GM19452 (cell line): ENCODE results near the gene HLA-DMB.
A peak's percentile ranks its signal among the peaks of the same experiment; 100 is the strongest.

Experiments used
- ATAC-seq: cut with Tn5 transposase; IDR thresholded peaks from one replicate; pipeline ENCODE4 v1.9.1; 2021; ENCODE audit not compliant: unreplicated experiment

HLA-DMB gene

GRCh38 chr6:32971581-32972352, 30.9 kb upstream of the HLA-DMB start:
- ATAC-seq, result peak; percentile 39

GRCh38 chr6:32971242-32971580, 30.4 kb upstream of the HLA-DMB start:
- no peak for ATAC-seq

- no peak for ATAC-seq
Measured at GRCh38 chr6:32970413-32971241, 29.8 kb upstream of the HLA-DMB start.

- ATAC-seq, result no peak
Measured at GRCh38 chr6:32969685-32970412, 29.0 kb upstream of the HLA-DMB start.

- ATAC-seq, result no peak
Measured at GRCh38 chr6:32968867-32969684, 28.2 kb upstream of the HLA-DMB start.

GRCh38 chr6:32968093-32968866, 27.5 kb upstream of the HLA-DMB start, which contains the start of gene BRD2:
BRD2 (plus strand) TSS chr6:32968594; CDS start chr6:32972899, 4,305 bp downstream.
- peak; percentile 36 for ATAC-seq

- no peak for ATAC-seq
Measured at GRCh38 chr6:32967151-32968091, 26.6 kb upstream of the HLA-DMB start.

GRCh38 chr6:32964776-32965175, 23.9 kb upstream of the HLA-DMB start:
- ATAC-seq, result no peak

- ATAC-seq, result no peak
Measured at GRCh38 chr6:32963866-32964265, 23.0 kb upstream of the HLA-DMB start.

GRCh38 chr6:32962213-32962826, 21.5 kb upstream of the HLA-DMB start:
- ATAC-seq, result no peak

- no peak for ATAC-seq
Measured at GRCh38 chr6:32960563-32960962, 19.7 kb upstream of the HLA-DMB start.

GRCh38 chr6:32956176-32956575, 15.3 kb upstream of the HLA-DMB start:
- no peak for ATAC-seq

- no peak for ATAC-seq
Measured at GRCh38 chr6:32954986-32955802, 14.4 kb upstream of the HLA-DMB start.

- ATAC-seq, result no peak
Measured at GRCh38 chr6:32954267-32954666, 13.4 kb upstream of the HLA-DMB start.

- ATAC-seq, result no peak
Measured at GRCh38 chr6:32953775-32954174, 12.9 kb upstream of the HLA-DMB start.

- peak; percentile 90 for ATAC-seq
Measured at GRCh38 chr6:32952817-32953739, 12.2 kb upstream of the HLA-DMB start, which contains the start of gene HLA-DMA. HLA-DMA (minus strand) TSS chr6:32953097; CDS start chr6:32953036, 61 bp downstream.
